Activated CD4-positive, alpha-beta T cell treated with anti-CD3 and anti-CD28 coated beads for 4 hours (primary cell): ENCODE measurements around the gene XRCC1.
"Not testable (repeated sequence)": the region's sequence is repeated elsewhere in the genome, so short reads cannot be mapped to it uniquely, and the experiment has no call there.

Source experiments
- DNase-seq, 2 donors: peaks; one replicate each; pipeline ENCODE4 v3.0.0-alpha.2; 2020

Gene XRCC1, protein sequence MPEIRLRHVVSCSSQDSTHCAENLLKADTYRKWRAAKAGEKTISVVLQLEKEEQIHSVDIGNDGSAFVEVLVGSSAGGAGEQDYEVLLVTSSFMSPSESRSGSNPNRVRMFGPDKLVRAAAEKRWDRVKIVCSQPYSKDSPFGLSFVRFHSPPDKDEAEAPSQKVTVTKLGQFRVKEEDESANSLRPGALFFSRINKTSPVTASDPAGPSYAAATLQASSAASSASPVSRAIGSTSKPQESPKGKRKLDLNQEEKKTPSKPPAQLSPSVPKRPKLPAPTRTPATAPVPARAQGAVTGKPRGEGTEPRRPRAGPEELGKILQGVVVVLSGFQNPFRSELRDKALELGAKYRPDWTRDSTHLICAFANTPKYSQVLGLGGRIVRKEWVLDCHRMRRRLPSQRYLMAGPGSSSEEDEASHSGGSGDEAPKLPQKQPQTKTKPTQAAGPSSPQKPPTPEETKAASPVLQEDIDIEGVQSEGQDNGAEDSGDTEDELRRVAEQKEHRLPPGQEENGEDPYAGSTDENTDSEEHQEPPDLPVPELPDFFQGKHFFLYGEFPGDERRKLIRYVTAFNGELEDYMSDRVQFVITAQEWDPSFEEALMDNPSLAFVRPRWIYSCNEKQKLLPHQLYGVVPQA

DNA sequence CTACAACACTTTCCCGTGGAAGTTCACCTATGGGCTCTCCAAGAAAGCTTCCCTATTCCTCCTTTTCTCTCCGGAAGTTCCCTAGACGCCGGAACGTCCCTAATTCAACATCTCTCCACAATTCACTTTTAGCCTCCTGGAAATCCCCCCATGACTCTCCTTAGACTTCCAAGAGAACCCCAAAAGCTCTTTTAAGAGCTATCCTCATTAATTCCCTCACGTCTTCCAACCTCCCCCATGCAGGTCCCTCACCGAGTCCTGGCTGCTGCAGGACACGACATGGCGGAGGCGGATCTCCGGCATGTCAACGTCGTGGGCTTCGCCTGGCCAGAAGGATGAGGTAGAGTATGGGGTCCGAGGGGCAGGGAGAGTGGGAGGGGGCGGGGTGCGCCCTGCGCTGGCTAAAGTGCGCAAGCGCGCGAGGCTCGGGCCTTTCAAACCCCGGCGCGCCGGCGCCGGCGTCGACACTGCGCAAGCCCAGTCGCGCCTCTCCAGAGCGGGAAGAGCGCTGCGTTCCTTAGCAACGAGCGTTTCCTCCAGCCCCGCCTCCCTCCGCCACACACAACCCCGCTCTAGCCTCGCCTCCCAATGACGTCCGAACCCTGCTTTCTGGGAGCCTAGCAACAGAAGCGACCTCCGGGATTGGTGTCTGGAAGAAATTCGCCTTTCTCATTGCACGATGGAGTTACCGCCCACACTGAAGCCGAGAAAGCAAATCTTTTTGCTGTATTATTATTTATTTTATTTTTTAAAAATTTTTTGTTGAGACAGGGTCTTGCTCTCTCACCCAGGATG, at the start of gene XRCC1, which contains the start of gene PINLYP:
XRCC1 (minus strand) TSS at position 372 of the 795 bp plus-strand sequence; CDS start at position 303, 69 bp downstream.
PINLYP (plus strand) TSS at position 646 of the 795 bp plus-strand sequence. CDS start 1,391 bp downstream, outside the sequence.
- DNase-seq = peak; percentile 93

DNA sequence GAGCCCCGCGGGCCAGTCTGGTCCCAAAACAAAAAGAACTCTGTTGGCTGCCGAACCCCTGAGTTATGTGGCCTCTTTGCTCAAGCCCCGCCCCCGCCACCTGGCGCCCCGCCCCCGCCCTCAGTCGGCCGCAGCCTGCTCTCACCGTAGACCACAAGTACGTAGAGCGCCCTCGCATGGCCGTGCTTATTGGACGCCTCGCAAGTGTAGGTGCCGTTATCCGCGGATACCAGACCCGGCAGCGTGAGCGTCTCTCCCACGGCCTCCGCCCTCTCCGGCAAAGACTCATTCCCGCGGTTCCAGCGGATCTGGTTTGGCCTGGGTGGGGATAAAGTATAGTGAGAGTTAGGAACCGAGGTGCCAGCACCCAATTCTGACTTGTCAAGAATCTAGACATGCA, 49.6 kb upstream of the XRCC1 start:
- peak; percentile 86 to 87 for DNase-seq

DNA sequence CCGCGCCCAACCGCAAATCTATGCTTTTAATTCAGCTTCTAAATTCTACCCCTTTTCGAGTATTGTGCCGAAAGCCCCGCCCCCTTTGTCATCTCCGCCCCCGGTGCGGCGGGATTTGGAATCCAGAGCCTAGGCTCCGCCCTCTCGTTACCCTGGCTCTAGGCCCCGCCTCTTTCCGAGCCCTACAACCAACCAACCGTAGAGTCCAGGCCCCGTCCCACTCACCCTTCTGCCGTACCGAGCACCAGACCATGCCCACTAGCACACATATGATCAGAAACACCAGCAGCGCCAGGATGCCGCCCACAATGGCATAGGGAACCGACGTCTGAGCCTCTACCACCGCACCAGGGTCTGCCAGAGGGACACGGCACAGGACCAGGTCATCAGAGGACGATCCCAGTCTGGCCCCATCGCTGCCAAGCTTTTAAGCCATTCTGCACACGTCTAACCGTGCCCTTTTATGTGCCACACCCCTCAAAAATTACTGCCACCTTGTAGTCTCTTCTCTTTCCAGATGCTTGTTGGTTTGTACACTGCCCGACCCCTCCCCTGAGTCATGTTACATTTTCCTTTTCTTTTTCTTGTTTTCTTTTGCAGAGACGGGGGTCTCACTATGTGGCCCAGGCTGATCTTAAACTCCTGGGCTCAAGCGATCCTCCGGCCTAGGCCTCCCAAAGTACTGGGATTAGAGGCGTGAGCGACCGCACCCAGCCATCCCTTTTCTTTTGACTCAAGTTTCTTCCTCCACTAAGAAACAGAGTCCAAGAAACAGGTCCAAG, 48.8 kb upstream of the XRCC1 start:
- DNase-seq = no peak

DNA sequence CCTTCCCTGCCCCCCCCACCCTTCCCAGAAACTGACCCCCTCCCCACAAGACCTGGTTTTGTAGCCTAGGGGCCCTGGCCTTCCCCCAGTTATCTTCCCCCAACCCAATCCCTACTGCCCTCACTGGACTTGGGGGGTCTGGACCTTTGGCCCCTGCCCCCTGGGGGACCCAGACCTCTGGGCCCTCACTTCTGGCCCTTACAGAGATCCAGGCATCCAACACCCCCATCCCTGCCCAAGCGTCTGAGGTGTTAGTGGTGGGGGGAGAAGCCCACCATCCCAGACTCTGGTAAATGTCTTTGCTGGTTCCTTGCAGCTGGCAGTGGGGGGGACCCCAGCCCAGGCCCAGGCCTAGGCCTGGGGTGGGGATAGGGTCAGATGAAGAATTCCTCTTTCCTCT, 47.6 kb upstream of the XRCC1 start:
- DNase-seq = no peak

DNA sequence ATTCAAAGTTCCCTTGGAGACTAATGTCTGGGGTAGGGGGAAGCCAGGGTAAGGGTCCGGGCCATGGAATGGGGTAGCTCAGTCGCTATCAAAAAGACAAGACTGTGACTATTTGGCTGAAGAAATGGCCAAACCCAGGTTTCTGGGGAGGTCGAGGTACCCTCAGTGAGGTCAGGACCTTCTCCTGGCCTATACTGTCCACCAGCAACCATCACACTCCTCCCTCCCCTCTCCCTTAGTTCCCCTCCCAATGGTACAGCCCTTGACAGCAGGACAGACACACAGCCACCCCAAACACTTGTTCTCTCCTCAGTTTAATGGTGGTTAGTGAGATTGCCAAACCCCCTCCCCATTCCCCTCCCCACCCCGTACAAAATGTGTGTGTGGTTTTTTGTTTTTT, 46.7 kb upstream of the XRCC1 start:
- no peak for DNase-seq

DNA sequence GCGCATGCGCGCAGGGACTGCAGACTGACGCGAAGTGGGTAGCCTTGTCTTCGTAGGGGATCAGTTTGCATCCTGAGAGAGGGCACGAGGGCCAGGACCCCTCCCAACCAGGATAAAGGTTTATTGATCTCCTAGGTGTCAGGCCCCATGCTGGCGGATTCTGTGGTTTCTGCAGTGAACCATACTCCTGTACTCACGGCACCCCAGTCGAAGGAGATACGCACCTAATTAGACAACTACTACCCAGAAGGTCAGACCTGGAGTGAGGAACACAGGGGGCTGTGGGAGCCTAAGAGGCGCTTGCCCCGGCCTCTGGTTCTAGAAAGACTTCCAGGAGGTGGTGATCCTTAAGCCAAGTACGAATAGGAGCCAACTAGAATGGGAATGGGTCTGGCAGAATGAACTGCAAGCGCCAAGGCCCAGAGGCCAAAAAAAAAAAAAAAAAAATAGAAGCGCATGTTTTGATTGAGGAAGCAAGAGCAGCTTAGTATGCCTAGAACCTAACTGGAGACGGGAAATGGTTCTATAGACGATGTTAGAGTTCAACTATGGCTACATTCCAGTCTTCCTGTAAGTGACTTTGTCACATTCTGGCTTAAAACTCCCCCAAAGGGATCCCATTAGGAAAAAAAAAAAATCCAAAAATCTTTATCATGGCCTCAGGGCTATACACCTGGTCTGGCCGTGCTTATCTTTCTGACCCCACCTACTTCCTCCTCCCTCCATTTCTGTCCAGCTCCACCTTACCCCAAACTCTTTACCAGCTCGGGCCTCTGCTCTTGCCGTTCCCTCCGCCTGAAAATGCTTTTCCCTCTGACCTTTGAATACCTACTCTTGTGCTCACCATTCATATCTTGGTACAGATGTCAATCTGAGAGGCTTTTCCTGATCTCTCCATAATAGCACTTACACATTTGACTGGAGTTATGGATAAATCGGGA, 45.0 kb upstream of the XRCC1 start:
- peak in 1 of 2 donors; percentile 83 for DNase-seq

DNA sequence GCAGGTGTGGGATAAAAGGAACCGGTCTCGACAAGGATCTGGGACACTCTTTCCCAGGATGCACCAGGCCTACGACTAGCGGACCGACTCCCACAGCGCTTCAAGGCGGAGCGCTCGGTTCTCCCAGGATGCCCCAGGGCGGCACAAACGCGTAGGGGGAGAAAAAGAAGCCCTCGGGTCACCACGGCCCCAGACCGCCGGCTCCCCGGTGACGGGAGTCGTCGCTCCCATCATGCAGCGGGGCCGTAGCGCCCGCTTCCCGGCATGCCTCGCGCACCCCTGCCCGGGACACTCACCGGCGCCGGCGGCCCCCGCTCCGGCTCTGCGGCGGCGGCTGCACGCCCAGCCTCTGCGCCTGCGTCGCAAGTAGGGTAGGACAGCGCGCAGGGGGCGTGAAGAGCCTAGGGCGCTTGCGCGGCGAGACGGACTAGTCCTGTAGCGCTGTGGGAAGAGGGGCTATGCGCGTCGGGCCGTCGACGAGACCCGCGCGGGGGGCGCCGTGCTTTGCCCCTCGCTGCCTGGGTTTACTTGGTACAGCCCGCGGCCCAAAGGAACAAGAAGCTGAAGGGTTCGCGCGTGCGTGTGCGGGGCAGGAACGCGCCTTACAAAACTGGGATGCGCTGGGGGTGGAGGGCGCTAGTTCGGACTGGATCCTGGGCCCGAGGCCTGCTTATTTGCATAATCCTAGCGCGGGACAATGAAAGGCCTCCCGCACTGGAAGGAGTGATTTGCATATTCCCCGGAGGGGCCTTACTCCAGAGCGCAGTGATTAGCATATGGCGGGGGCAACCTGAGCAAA, 44.1 kb upstream of the XRCC1 start, which contains the start of gene ZNF428:
ZNF428 (minus strand) TSS at position 368 of the 799 bp plus-strand sequence. CDS start 5,325 bp downstream, outside the sequence.
- peak; percentile 79 to 89 for DNase-seq

DNA sequence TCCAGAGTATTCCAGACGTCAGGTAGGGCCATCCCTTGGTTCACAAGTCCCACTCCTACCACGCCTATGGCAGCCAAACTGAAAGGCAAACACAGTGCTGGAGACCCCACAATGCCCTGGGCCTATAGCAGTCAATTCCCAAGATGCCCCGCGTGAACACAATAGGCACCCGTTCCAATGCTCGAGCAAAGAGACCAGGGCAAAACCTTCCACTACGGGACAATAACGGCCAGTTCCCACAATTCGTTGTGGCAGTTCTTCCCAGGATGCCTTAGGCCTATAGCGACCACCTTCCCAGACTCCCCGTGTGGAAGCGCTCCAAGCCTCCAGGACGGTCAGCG, 43.6 kb upstream of the XRCC1 start:
- DNase-seq = peak; percentile 28 to 32

DNA sequence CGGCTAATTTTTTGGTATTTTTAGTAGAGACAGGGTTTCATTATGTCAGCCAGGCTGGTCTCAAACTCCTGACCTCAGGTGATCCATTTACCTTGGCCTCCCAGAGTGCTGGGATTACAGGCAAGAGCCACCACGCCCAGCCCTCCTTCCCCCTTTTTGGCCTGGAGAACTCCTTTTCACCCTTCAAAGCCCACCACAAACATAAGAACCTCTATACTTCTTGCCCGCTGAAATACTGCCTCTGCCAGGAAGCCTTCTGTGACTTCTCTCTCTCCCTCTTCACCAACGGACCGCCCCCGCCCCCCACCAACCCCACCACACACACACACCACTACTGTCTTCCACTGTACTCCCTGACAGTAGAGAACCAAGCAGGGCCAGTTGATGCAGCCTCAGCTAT, 41.6 kb upstream of the XRCC1 start:
- DNase-seq = no peak

DNA sequence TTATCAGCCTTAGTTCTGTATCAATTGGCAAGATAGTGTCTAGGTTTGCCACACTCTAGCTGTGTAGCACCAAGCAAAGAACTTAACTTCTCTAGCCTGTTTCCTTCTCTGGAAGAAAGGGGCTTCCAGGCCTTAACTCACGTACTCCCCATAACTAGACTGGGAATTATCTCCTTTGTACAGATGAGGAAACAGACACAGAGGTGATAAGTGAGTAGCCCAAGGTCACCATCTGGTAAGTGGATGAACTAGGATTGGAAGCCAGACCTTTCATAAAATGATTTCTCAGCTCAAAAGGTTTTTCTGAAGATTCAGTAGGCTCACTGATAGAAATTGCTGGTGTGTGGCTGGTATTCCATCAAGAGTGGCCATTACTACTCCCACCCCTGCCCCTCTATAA, 41.0 kb upstream of the XRCC1 start:
- DNase-seq = no peak

DNA sequence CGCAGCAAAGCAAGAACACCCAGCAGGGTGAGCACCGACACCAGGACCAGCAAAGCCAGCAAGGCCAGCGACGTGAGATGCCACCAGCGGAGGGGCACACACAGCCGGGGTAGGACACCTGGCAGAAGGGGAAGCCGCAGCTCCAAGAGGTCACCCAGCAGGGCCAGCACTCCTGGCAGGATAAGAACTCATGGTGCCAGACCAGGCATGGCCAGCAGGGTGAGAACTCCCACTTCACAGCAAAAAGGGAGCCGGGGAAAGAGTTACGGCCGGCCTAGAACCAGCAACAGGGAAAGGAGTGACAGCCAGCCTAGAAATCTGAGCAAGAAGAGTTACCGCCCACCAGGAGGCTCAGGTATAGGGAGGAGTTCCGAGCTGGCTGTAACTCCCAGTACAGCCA, 37.0 kb upstream of the XRCC1 start:
- no peak for DNase-seq

DNA sequence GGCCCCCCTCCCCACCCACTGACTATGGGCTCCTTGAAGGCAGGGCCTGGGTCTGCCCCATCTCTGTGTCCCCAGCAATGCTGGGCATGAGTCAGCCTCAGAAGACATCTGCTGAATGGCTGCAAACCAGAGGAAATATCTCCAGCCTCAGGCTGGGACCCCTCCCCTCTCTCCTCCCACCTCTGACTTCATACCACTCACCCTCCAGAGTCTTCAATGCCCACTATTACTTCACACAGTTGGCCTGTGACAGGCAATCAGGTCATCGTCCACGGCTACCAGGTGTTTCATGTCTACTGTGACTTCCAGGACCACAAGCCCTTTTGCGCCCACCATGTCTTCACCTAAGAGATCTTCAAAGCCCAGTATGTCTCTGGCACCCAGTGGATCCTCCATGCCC, 36.5 kb upstream of the XRCC1 start, which contains the start of gene SRRM5:
SRRM5 (plus strand) TSS at position 301 of the 400 bp plus-strand sequence; CDS start at position 335, 34 bp downstream.
- DNase-seq = no peak

DNA sequence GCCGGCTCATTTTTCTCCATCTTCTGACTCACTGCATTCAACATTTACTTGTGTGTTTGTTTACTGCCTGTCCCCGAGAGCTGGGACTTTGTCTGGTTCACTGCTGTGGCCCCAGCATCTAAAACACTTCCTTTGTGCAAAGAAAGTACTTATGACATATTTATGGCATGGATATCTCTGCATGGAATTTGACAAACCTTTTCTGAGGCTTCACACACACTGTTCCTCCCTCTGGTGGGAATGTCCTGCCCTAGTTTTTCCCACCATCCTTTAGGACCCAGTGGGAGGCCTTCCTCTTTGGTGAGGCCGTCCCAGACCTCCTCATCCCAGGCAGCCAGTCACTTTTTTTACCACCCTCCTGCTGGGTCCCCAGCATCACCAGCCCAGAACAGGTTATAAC, 35.2 kb upstream of the XRCC1 start:
- no peak for DNase-seq

DNA sequence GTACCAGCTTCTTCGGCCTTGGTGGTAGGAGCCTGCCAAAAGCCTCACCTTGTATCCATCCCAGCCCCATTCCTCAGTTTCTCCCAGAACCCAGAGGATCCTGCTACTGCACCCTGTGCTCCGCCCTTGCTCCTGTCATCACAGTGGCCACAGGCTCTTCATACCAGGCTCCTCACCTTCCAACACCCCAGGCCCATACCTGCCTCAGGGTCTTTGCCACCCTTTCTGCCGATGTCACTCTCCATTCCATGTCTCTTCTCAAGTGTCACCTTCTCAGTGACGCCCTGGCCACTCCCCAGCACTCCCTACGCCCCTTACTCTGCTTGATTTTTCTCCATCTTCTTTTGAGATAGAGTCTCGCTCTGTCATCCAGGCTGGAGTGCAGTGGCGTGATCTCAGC, 34.5 kb upstream of the XRCC1 start:
- no peak for DNase-seq

DNA sequence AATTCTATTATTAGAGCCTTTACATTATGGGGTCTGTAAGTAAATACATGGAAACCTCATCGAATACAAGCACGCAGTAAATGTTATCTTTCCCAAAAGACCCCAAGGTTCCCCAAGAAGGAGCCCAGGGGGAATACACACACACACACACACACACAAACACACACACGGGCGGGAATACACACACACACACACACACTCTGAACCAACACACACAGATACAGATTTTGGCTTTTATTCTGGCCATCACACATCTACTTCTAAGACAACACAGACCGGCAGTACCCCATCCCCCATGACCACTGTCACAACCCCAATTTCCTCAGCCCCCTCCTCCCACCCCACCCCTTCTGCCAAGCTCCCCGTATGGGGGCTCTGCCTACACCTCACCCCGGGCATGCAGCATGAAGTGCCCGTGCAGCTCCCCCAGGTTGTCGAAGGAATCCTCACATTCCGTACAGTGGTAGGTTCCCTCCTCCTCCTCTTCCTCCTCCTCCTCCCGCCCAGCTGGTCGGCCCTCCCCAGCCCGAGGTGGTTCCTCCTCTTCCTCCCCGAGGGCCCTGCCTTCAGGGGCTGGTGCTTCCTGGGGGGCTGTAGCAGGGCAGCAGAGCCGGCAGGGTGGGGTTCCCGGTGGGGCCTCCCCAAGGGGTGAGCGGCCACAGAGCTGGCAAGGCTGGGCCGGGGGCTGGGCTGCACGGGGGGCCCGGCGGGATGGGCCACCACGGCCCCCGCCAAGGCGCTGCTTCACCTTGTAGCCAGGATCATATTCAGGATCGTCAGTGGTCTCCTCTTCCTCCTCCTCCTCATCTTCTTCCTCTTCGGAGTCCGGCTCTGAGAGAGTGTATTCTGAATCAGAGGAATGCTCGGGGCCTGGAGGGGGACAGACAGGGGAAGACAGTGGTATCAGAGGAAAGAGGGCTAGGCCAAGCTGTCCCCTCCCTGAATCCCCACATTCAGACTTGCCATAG, 32.2 kb upstream of the XRCC1 start:
- no peak for DNase-seq

DNA sequence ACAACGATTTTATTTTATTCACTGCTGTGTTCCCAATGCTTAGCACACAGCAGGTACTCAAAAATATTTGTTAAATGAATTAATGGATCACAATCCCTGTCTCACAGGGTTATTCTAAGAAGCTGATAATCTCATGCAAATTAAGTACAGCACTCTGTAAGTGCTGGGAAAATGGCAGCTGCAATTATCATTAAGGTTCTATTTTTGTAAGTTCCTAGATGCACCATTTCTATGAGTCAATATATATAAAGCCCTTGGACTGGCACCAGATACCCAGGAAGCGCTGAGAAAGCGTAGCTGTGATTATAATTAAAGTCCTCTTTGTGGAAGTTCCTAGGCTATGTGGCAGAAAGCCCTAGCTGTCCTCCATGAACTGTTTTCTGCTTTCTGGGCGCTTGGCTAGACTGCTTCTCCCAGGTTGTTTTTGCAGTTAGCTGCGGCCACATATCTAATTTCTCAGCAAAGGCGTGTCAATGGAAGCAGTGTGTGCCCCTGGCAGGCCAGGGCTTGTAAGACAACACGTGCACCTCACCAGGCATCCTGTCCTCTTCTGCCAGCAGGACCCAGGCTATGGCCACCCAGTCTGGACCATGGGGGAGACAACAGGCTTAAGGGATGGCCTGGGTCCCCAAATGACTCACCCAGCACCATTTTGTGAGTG, 31.4 kb upstream of the XRCC1 start:
- DNase-seq = no peak

DNA sequence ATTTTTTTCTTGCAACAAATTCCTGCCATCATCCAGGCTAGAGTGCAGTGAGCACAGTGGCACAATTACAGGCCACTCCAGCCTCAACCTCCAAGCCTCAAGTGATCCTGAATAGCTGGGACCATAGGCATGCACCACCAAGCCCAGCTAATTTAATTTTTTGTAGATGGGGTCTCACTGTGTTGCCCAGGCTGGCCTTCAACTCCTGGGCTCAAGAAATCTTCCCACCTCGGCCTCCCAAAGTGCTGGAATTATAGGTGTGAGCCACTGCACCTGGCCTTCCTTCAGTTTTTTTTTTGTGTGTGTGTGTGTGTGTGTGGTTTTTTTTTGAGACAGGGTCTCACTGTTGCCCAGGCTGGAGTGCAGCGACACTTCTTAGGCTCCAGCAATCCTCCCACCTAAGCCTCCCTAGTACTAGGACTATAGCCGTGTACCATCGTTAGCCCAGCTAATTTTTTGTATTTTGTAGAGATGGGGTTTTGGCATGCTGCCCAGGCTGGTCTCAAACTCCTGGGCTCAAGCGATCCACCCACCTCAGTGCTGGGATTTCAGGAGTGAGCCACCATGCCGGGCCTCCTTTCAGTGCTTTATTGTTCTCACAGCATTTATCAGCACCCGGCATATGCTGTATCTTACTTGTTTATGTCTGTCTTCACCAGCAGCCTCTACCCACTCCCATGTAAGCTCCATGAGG, 30.7 kb upstream of the XRCC1 start:
- no peak for DNase-seq

DNA sequence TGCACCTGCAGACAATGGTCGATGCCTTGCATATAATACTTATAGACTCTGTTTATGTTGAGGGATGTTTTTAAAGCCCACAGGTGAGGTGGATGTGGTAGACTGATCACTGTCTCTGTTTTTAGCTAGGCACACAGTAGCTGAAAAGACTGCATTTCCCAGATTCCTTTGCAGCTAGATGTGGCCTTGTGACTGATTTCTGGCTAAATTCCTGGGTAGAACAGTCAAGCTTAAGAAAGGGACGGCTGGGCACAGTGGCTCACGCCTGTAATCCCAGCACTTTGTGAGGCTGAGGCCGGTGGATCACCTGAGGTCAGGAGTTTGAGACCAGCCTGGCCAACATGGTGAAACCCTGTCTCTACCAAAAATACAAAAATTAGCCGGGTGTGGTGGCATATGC, 25.0 kb upstream of the XRCC1 start:
- DNase-seq = not testable (repeated sequence)
